Measurements from ENCODE around the gene PEDS1.
A peak's percentile ranks its signal among the peaks of the same experiment; 100 is the strongest.

PEDS1 gene

DNA sequence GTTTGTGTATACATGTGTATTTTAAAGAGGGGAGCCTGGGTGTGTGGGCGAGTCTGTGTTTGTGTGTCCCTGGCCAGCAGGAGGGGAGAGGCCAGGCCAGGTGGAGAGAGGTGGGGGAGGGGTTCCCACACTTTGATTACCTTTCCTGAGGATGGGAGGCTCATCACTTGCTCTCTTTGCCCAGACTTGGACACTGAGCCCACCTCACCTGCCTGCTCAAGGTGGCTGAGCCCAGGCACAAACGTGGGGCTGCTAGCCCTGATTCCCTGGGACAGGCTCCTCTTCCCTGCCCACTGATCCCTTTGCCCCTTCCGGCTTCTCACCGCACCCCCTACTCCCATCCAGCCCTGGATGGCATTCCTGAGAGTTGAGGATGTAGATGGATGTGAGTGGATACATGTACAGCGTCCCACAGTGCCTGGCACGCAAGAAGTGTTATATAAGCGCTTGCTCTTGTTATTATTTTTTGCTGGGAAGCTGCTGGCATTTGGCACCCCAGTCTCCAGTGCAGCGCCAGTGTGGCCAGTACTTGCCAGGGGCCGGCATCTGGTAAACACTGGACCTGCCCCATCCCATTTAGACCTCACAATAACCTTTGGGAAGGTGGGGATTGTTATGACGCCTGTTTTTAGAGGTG, 39.8 kb upstream of the PEDS1 start:
- no peaks in the 10 kb centered on the region for H3K9me3 Mint-ChIP-seq
- H3K4me3 Mint-ChIP-seq: peak overlapping the region; percentile 91
- peak overlapping the region; percentile 95 for H3K27ac Mint-ChIP-seq
- peaks cover 22% of the 10 kb centered on the region for H3K4me1 Mint-ChIP-seq (ENCODE audit: low read depth)
- no peaks in the 10 kb centered on the region for H3K27me3 Mint-ChIP-seq
- peaks cover 20% of the 10 kb centered on the region for H3K36me3 Mint-ChIP-seq (ENCODE audit: low read depth)

GRCh38 chr20:50192364-50193198, 39.1 kb upstream of the PEDS1 start:
- peak overlapping the region; percentile 91 for H3K4me3 Mint-ChIP-seq
- peaks cover 20% of the 10 kb centered on the region for H3K36me3 Mint-ChIP-seq (ENCODE audit: low read depth)
- no peaks in the 10 kb centered on the region for H3K27me3 Mint-ChIP-seq
- H3K27ac Mint-ChIP-seq: peak overlapping the region; percentile 95
- H3K9me3 Mint-ChIP-seq: no peaks in the 10 kb centered on the region
- peaks cover 22% of the 10 kb centered on the region for H3K4me1 Mint-ChIP-seq (ENCODE audit: low read depth)

GRCh38 chr20:50191544-50192363, 38.2 kb upstream of the PEDS1 start:
- peaks cover 20% of the 10 kb centered on the region for H3K36me3 Mint-ChIP-seq (ENCODE audit: low read depth)
- H3K4me1 Mint-ChIP-seq (ENCODE audit: low read depth): peaks cover 22% of the 10 kb centered on the region
- no peaks in the 10 kb centered on the region for H3K9me3 Mint-ChIP-seq
- peak overlapping the region; percentile 95 for H3K27ac Mint-ChIP-seq
- H3K4me3 Mint-ChIP-seq: peak overlapping the region; percentile 91
- H3K27me3 Mint-ChIP-seq: no peaks in the 10 kb centered on the region

- Mint-ChIP-seq H3K4me3 (peak overlapping the region; percentile 70), H3K27me3 (peaks cover under 1% of the 10 kb centered on the region), H3K9me3 (no peaks in the 10 kb centered on the region), H3K36me3 (ENCODE audit: low read depth) (peaks cover 19% of the 10 kb centered on the region), H3K27ac (no peak overlapping the region), H3K4me1 (ENCODE audit: low read depth) (peaks cover 24% of the 10 kb centered on the region)
Measured at GRCh38 chr20:50191065-50191543, 37.6 kb upstream of the PEDS1 start.

DNA sequence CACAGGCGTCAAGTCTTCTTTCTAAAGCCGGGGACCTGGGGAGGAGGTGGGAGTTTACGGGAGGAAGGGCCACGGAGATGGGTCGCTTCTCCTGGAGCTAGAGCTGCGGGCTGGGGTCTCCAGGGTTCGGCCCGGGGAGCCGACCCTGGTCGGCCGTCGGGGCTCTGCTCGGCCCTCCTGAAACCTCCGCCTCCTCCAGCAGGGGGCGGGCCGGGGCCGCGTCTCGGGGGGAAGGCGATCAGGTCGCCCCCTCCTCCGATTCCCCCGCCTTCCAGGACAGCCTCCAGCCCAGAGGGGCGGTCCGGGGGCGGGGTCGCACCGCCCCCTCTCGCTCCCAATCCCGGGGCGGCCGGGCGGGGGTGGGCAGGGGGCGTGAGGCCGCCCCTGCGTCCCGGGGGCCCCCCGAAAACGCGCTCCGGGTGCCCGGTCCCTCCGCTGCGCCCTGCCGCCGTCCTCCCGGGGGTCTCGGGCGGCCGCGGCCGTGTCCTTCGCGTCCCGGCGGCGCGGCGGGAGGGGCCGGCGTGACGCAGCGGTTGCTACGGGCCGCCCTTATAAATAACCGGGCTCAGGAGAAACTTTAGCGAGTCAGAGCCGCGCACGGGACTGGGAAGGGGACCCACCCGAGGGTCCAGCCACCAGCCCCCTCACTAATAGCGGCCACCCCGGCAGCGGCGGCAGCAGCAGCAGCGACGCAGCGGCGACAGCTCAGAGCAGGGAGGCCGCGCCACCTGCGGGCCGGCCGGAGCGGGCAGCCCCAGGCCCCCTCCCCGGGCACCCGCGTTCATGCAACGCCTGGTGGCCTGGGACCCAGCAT, 36.9 kb upstream of the PEDS1 start, which contains the start of gene CEBPB:
TSS of gene CEBPB (plus strand) at position 580 of the 814 bp plus-strand sequence. CDS start at position 784, 204 bp downstream.
- peaks cover 7% of the 10 kb centered on the region for H3K27me3 Mint-ChIP-seq
- peak within 1 kb of the TSS; percentile 86 for H3K27ac Mint-ChIP-seq
- no peaks in the 10 kb centered on the region for H3K9me3 Mint-ChIP-seq
- H3K4me3 Mint-ChIP-seq: peak within 1 kb of the TSS; percentile 83
- peaks cover 24% of the 10 kb centered on the region for H3K4me1 Mint-ChIP-seq (ENCODE audit: low read depth)
- peaks cover 17% of the 10 kb centered on the region for H3K36me3 Mint-ChIP-seq (ENCODE audit: low read depth)

DNA sequence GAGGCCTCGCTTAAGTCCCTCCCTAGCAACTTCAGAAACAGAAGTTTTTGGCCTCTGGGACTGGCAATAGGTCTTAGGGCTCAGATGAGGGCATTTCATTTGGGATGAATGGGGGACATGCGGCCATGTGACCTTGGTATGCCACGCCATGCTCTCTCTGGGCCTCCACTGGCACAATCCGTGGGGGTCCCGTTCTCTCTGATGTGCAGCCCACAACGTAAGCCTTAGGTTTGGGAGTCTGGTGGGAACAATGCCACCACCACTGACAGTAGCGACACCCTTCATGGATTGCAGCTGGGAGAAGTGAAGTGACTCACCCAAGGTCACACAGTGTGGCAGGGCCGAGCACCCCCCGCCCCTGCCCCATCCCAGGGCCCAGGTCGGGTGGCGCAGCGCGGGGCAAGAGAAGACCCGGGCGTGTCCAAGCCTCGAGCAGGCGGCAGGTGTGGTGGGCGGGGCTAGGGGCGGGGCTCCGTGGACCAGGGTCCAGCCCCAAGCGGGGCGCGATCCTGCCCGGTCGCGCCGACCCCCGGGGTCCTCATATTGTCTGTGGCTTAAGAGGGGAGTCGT, 36.2 kb upstream of the PEDS1 start:
- H3K9me3 Mint-ChIP-seq: no peaks in the 10 kb centered on the region
- peaks cover 14% of the 10 kb centered on the region for H3K27me3 Mint-ChIP-seq
- no peak overlapping the region for H3K4me3 Mint-ChIP-seq
- H3K27ac Mint-ChIP-seq: no peak overlapping the region
- peaks cover 17% of the 10 kb centered on the region for H3K36me3 Mint-ChIP-seq (ENCODE audit: low read depth)
- H3K4me1 Mint-ChIP-seq (ENCODE audit: low read depth): peaks cover 21% of the 10 kb centered on the region

GRCh38 chr20:50188879-50189680, 35.6 kb upstream of the PEDS1 start:
- H3K36me3 Mint-ChIP-seq (ENCODE audit: low read depth): peaks cover 13% of the 10 kb centered on the region
- H3K27ac Mint-ChIP-seq: no peak overlapping the region
- no peak overlapping the region for H3K4me3 Mint-ChIP-seq
- H3K27me3 Mint-ChIP-seq: peaks cover 19% of the 10 kb centered on the region
- no peaks in the 10 kb centered on the region for H3K9me3 Mint-ChIP-seq
- H3K4me1 Mint-ChIP-seq (ENCODE audit: low read depth): peaks cover 16% of the 10 kb centered on the region

DNA sequence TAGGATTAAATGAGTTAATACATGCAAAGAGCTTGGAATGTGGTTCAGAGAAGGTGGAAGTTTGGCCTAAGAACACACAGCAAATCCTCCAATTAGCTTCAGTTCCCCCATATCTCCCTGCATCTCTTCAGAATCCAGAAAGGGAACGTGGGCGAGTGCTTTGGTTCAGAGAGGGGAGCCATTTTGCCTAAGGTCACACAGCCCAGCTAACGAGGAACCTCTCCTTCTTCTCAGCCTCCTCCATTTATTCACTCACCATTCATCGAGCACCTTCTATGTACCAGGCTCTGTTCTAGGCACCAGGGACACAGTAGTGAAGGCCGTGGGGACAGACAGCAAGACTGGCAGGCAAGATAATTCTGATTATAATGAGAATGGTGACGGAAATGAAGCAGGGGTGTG, 34.8 kb upstream of the PEDS1 start:
- Mint-ChIP-seq H3K4me1 (ENCODE audit: low read depth) (peaks cover 8% of the 10 kb centered on the region), H3K9me3 (no peaks in the 10 kb centered on the region), H3K27ac (no peak overlapping the region), H3K36me3 (ENCODE audit: low read depth) (peaks cover 7% of the 10 kb centered on the region), H3K27me3 (peaks cover 23% of the 10 kb centered on the region), H3K4me3 (no peak overlapping the region)

GRCh38 chr20:50187403-50188051, 34.0 kb upstream of the PEDS1 start:
- no peak overlapping the region for H3K4me3 Mint-ChIP-seq
- H3K9me3 Mint-ChIP-seq: no peaks in the 10 kb centered on the region

DNA sequence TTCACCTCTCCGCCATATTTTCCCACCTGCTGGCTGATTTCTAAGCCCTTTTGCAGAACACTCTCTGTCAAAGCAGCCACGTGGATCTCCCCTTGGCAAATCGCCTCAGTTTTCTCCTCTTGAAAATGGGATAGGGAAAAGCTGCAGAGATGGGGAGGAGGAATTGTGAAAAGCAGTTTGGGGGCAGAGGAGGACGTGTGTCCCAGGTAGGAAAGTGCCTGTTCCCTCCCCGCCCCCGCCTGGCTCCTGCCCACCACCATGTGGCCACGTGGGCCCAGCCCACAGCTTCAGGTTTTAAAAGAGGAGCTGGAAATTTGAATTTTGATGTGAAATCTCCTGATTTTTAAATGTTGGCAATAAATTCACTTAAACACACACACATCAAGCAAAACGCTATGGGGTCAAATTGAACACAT, 33.5 kb upstream of the PEDS1 start:
- Mint-ChIP-seq H3K4me3 (no peak overlapping the region), H3K4me1 (ENCODE audit: low read depth) (peaks cover 2% of the 10 kb centered on the region), H3K36me3 (ENCODE audit: low read depth) (no peaks in the 10 kb centered on the region), H3K27ac (no peak overlapping the region), H3K27me3 (peaks cover 23% of the 10 kb centered on the region), H3K9me3 (no peaks in the 10 kb centered on the region)

More at GRCh38 chr20:50187403-50188051, 34.0 kb upstream of the PEDS1 start:
- H3K27ac Mint-ChIP-seq: no peak overlapping the region
- no peaks in the 10 kb centered on the region for H3K36me3 Mint-ChIP-seq (ENCODE audit: low read depth)
- H3K27me3 Mint-ChIP-seq: peaks cover 23% of the 10 kb centered on the region
- peaks cover 2% of the 10 kb centered on the region for H3K4me1 Mint-ChIP-seq (ENCODE audit: low read depth)

DNA sequence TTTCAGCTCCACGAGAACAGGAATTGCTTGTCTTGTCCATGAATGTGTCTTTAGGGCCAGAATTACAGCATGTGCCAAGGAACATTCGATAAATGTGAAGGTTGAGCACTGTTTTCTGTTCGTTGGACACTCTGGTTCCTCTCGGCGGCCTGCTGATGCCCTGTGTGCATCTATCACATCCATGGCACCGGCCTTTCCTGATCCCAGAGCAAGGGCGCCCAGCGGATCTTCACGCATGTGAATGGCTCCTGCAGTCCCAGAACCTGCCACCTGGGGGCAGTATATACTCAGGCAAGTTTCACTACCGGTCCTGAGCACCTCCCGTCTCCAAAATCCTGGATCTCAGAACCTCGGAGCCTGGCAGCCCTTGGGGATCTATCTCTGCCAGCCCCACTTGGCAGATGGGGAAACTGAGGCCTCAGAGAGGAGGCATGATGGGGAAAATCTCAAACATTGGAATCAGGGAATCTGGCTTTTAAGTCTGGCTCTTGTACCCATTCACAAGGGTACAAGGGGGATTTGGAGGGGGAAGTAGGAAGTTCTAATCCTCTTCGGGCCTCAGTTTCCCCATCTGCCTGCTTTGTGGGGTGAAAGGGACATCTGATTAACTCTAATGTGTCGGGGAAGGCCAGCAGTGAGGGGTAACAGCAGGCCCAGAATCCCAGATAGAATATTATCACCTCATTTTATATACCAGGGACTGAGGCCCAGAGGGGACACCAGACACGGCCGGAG, 32.8 kb upstream of the PEDS1 start:
- Mint-ChIP-seq H3K9me3 (no peaks in the 10 kb centered on the region), H3K4me1 (ENCODE audit: low read depth) (peaks cover 2% of the 10 kb centered on the region), H3K36me3 (ENCODE audit: low read depth) (no peaks in the 10 kb centered on the region), H3K27ac (no peak overlapping the region), H3K4me3 (no peak overlapping the region), H3K27me3 (peaks cover 23% of the 10 kb centered on the region)

DNA sequence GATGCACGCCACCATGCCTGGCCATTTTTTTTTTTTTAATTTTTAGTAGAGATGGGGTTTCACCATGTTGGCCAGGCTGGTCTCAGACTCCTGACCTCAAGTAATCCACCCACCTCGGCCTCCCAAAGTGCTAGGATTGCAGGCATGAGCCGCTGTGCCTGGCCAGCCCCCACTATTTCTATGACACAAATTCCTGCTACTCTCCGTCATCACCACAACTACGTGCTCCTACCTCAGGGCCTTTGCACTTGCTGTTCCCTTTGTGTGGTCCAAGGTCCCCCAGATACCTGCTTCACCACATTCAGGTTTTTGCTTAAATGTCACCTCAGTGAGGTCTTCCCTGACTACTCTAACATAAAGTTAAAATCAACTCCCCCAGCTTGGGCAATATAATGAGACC, 31.9 kb upstream of the PEDS1 start:
- Mint-ChIP-seq H3K27ac (no peak overlapping the region), H3K4me3 (no peak overlapping the region), H3K36me3 (ENCODE audit: low read depth) (no peaks in the 10 kb centered on the region), H3K9me3 (no peaks in the 10 kb centered on the region), H3K27me3 (peaks cover 23% of the 10 kb centered on the region), H3K4me1 (ENCODE audit: low read depth) (peaks cover 2% of the 10 kb centered on the region)

Data from stimulated activated naive CD8-positive, alpha-beta T cell treated with anti-CD3 and anti-CD28 coated beads, Interleukin-15, Interleukin-2, amounts not matched to agents 100 ng/mL and 50 ng/mL, for 24 hours (primary cell).